ENCODE data around the gene KCNMA1.

KCNMA1 gene

GRCh38 chr10:76920581-76920980, 717.0 kb downstream of the KCNMA1 start:
- H3K27ac ChIP-seq: no peak overlapping the region
- TF ChIP-seq Cebpa-rat (IDR thresholded peaks at IDR 0.05): no peak
- no peaks in the 10 kb centered on the region for H4K20me1 ChIP-seq
- H3K27me3 ChIP-seq: no peaks in the 10 kb centered on the region
- H3K4me3 ChIP-seq: no peak overlapping the region
- H3K9me3 ChIP-seq: no peaks in the 10 kb centered on the region
- no peak overlapping the region for H3K9ac ChIP-seq
- no peaks in the 10 kb centered on the region for H3K4me1 ChIP-seq
- no peak overlapping the region for H3K4me2 ChIP-seq
- H3K36me3 ChIP-seq: no peaks in the 10 kb centered on the region

- Histone ChIP-seq H3K4me1 (no peaks in the 10 kb centered on the region), H3K9ac (no peak overlapping the region), H4K20me1 (no peaks in the 10 kb centered on the region), H3K4me2 (no peak overlapping the region), H3K9me3 (no peaks in the 10 kb centered on the region), H3K4me3 (no peak overlapping the region), H3K27me3 (no peaks in the 10 kb centered on the region), H3K36me3 (no peaks in the 10 kb centered on the region), H3K27ac (no peak overlapping the region)
- no peak for TF ChIP-seq Cebpa-rat (IDR thresholded peaks at IDR 0.05)
Observed at GRCh38 chr10:76918106-76918505, 719.5 kb downstream of the KCNMA1 start.

- no peaks in the 10 kb centered on the region for H3K9me3 ChIP-seq
- no peaks in the 10 kb centered on the region for H3K27me3 ChIP-seq
- no peak overlapping the region for H3K4me2 ChIP-seq
- no peak overlapping the region for H3K9ac ChIP-seq
- H3K4me1 ChIP-seq: no peaks in the 10 kb centered on the region
- no peak overlapping the region for H3K4me3 ChIP-seq
- no peaks in the 10 kb centered on the region for H4K20me1 ChIP-seq
- no peak overlapping the region for H3K27ac ChIP-seq
- no peaks in the 10 kb centered on the region for H3K36me3 ChIP-seq
- TF ChIP-seq Cebpa-rat (IDR thresholded peaks at IDR 0.05): no peak
Observed at GRCh38 chr10:76917071-76917470, 720.5 kb downstream of the KCNMA1 start.

- no peaks in the 10 kb centered on the region for H3K36me3 ChIP-seq
- H3K4me2 ChIP-seq: no peak overlapping the region
- TF ChIP-seq Cebpa-rat (IDR thresholded peaks at IDR 0.05): no peak
- H3K9me3 ChIP-seq: no peaks in the 10 kb centered on the region
- no peaks in the 10 kb centered on the region for H3K4me1 ChIP-seq
- no peak overlapping the region for H3K4me3 ChIP-seq
- no peaks in the 10 kb centered on the region for H4K20me1 ChIP-seq
- no peak overlapping the region for H3K9ac ChIP-seq
- no peak overlapping the region for H3K27ac ChIP-seq
- no peaks in the 10 kb centered on the region for H3K27me3 ChIP-seq
Observed at GRCh38 chr10:76916536-76916935, 721.1 kb downstream of the KCNMA1 start.

GRCh38 chr10:76915316-76915715, 722.3 kb downstream of the KCNMA1 start:
- H3K4me1 ChIP-seq: no peaks in the 10 kb centered on the region
- H3K4me2 ChIP-seq: no peak overlapping the region
- H3K36me3 ChIP-seq: no peaks in the 10 kb centered on the region

GRCh38 chr10:76911184-76911583, 726.4 kb downstream of the KCNMA1 start:
- no peak overlapping the region for H3K27ac ChIP-seq
- no peaks in the 10 kb centered on the region for H3K9me3 ChIP-seq
- no peaks in the 10 kb centered on the region for H3K36me3 ChIP-seq
- no peaks in the 10 kb centered on the region for H3K4me1 ChIP-seq
- H3K9ac ChIP-seq: no peak overlapping the region
- no peak overlapping the region for H3K4me2 ChIP-seq
- H3K27me3 ChIP-seq: no peaks in the 10 kb centered on the region
- H4K20me1 ChIP-seq: no peaks in the 10 kb centered on the region
- no peak overlapping the region for H3K4me3 ChIP-seq
- no peak for TF ChIP-seq Cebpa-rat (IDR thresholded peaks at IDR 0.05)

More at GRCh38 chr10:76915316-76915715, 722.3 kb downstream of the KCNMA1 start:
- H4K20me1 ChIP-seq: no peaks in the 10 kb centered on the region
- no peak overlapping the region for H3K9ac ChIP-seq
- TF ChIP-seq Cebpa-rat (IDR thresholded peaks at IDR 0.05): no peak
- no peak overlapping the region for H3K4me3 ChIP-seq
- H3K9me3 ChIP-seq: no peaks in the 10 kb centered on the region
- no peaks in the 10 kb centered on the region for H3K27me3 ChIP-seq
- H3K27ac ChIP-seq: no peak overlapping the region

GRCh38 chr10:76910184-76910962, 727.2 kb downstream of the KCNMA1 start:
- H3K4me2 ChIP-seq: no peak overlapping the region
- TF ChIP-seq Cebpa-rat (IDR thresholded peaks at IDR 0.05): no peak
- H3K36me3 ChIP-seq: no peaks in the 10 kb centered on the region

GRCh38 chr10:76906256-76906655, 731.4 kb downstream of the KCNMA1 start:
- Histone ChIP-seq H3K9me3 (no peaks in the 10 kb centered on the region), H3K27ac (no peak overlapping the region)

More at GRCh38 chr10:76910184-76910962, 727.2 kb downstream of the KCNMA1 start:
- H3K9ac ChIP-seq: no peak overlapping the region
- H3K9me3 ChIP-seq: no peaks in the 10 kb centered on the region
- H3K4me3 ChIP-seq: no peak overlapping the region
- H3K27ac ChIP-seq: no peak overlapping the region
- H3K4me1 ChIP-seq: no peaks in the 10 kb centered on the region
- no peaks in the 10 kb centered on the region for H3K27me3 ChIP-seq
- no peaks in the 10 kb centered on the region for H4K20me1 ChIP-seq

GRCh38 chr10:76905251-76905650, 732.4 kb downstream of the KCNMA1 start:
- Histone ChIP-seq H3K9me3 (no peaks in the 10 kb centered on the region), H3K4me1 (no peaks in the 10 kb centered on the region), H3K4me3 (no peak overlapping the region), H3K36me3 (no peaks in the 10 kb centered on the region), H3K27ac (no peak overlapping the region), H3K27me3 (no peaks in the 10 kb centered on the region), H3K9ac (no peak overlapping the region), H3K4me2 (no peak overlapping the region), H4K20me1 (no peaks in the 10 kb centered on the region)
- TF ChIP-seq Cebpa-rat (IDR thresholded peaks at IDR 0.05): no peak

More at GRCh38 chr10:76906256-76906655, 731.4 kb downstream of the KCNMA1 start:
- Histone ChIP-seq H3K4me3 (no peak overlapping the region), H3K4me2 (no peak overlapping the region), H4K20me1 (no peaks in the 10 kb centered on the region), H3K9ac (no peak overlapping the region), H3K36me3 (no peaks in the 10 kb centered on the region), H3K4me1 (no peaks in the 10 kb centered on the region), H3K27me3 (no peaks in the 10 kb centered on the region)
- no peak for TF ChIP-seq Cebpa-rat (IDR thresholded peaks at IDR 0.05)

GRCh38 chr10:76903387-76903945, 734.1 kb downstream of the KCNMA1 start:
- H3K27ac ChIP-seq: no peak overlapping the region
- H4K20me1 ChIP-seq: no peaks in the 10 kb centered on the region
- H3K9ac ChIP-seq: no peak overlapping the region
- H3K9me3 ChIP-seq: no peaks in the 10 kb centered on the region
- no peaks in the 10 kb centered on the region for H3K36me3 ChIP-seq
- no peak overlapping the region for H3K4me2 ChIP-seq
- TF ChIP-seq Cebpa-rat (IDR thresholded peaks at IDR 0.05): no peak
- no peak overlapping the region for H3K4me3 ChIP-seq
- H3K4me1 ChIP-seq: no peaks in the 10 kb centered on the region
- H3K27me3 ChIP-seq: no peaks in the 10 kb centered on the region
